ENCODE data around the gene ZIC1.

Gene ZIC1

DNA sequence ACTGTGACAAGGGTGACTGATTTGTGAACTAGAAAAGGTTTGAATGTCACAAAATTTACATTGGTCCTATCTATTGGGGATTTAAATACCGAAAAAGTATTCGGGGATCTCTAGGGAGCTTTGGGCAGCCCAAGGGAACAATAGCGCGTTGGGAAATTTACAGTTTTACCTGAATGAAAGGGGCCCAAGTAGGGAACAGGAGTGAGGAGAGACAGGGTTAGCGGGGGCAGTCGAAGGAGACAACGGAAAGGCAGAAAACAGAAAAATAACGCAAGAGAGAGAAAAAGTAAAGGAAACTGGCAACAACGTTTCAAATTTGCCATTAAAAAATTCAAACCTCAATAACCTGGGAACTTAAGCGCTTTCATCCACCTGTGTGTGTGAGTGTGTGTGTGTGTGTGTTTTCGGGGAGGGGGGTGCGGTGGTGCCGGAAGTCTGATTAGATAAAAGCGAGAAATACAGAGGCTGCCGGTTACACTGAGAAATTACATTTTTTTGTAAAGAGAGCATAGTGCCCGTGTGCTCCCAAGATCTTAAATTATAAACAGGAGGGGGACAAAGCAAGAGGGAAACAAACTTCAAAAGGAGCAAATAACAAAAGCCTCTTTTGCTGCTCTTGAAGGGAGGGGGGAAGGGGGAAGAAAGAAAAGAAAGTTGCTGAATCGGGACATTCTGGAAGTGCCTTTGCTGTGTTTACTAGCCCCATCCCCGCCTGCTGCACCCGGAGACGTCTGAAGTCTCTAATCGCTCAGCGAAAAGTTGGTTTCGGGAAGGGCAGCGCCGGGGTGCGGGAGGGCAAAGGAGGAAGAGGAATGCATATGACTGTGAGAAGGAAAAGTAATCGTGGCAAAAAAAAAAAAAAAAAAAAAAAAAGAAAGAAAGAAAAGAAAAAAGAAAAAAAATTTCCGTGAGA is 721 bp upstream of the ZIC1 start:
- no peak for DNase-seq (ENCODE audit: low read depth in 1 of 2, low spot score in 1 of 2)

DNA sequence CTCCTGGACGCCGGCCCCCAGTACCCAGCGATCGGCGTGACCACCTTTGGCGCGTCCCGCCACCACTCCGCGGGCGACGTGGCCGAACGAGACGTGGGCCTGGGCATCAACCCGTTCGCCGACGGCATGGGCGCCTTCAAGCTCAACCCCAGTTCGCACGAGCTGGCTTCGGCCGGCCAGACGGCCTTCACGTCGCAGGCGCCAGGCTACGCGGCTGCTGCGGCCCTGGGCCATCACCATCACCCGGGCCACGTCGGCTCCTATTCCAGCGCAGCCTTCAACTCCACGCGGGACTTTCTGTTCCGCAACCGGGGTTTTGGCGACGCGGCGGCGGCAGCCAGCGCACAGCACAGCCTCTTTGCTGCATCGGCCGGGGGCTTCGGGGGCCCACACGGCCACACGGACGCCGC is 956 bp downstream of the ZIC1 start:
- DNase-seq (ENCODE audit: low read depth in 1 of 2, low spot score in 1 of 2): no peak

DNA sequence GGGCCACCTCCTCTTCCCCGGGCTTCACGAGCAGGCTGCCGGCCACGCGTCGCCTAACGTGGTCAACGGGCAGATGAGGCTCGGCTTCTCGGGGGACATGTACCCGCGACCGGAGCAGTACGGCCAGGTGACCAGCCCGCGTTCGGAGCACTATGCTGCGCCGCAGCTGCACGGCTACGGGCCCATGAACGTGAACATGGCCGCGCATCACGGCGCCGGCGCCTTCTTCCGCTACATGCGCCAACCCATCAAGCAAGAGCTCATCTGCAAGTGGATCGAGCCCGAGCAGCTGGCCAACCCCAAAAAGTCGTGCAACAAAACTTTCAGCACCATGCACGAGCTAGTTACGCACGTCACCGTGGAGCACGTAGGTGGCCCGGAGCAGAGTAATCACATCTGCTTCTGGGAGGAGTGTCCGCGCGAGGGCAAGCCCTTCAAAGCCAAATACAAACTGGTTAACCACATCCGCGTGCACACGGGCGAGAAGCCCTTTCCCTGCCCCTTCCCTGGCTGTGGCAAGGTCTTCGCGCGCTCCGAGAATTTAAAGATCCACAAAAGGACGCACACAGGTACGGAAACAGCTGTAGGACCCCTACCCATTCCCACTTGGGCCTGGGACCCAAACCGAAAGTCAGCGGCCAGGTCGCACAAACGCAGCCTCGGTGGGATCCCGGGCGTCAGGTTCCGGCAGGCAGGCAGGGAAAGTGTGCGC is 1.5 kb downstream of the ZIC1 start:
- no peak for DNase-seq (ENCODE audit: low read depth in 1 of 2, low spot score in 1 of 2)

DNA sequence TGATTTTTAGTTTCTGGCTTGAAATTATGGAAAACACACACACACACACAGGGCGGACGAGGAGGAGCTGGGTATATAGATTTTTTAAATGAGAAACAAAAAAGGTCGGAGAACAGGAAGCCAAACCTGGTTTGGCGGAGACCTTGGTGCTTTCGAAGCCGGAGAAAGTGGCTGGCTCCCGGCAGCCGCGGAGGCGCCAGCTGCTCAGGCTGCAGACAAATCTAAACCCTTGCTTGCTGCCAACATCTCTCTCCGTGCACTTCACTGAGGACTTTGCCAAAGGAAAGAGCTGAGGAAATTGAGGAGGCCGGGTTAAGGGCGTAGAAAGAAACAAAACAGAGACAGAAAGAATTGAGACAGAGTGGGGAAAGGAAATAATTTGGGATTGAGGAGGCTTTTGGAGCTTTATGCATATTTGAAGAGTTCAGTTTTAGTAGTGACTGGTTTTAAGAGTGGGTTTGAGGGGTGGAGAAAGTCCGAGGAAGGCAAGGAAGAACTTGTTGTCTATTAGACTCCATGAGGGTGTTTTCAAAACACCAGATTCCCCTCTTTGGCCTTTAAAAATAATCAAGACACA is 2.2 kb downstream of the ZIC1 start:
- no peak for DNase-seq (ENCODE audit: low read depth in 1 of 2, low spot score in 1 of 2)

DNA sequence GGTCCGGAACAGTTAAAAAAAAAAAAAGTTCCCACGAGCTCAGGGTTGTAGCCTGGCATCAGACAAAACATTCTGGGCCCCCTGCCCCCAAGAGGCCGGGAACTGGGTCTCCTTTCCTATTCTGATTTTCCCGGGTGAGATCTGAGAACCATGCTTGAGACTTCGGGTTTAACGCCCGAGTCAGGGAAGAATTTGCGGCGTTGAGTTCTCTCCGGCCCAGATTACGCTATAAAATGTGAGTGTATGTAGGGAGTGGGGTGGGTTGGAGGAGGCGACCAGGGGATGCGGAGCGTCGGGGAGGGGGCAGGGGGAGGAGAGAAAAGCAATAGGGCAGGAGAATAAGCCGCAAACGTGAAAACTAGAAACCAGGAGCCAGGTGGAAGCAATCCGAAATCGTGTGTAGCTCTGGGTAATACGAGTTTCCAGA is 2.7 kb downstream of the ZIC1 start:
- DNase-seq (ENCODE audit: low read depth in 1 of 2, low spot score in 1 of 2): no peak

DNA sequence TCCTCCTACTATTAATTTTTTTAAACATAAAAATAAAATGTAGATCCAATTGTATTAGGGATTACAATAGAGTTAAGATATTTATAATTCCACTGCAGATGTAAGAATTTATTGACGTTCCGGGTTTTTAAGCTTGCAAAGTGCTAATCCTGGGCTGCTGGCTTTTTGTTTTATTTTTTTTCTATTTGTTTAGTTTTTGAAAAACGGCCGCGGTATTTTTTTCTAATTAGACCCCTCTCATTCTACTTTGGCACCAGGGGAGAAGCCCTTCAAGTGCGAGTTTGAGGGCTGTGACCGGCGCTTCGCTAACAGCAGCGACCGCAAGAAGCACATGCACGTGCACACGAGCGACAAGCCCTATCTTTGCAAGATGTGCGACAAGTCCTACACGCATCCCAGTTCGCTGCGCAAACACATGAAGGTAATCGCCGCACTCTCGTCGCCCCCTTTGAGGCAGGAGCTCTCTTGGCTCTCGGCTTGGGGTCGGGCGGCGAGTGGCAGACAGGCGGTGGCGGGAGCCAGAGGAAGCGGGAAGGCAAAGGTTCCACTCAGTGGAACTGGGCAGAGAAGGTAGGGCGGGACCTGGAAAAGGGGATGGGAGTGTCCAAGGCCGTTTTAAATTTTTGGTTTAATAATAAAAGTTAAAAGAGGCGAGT is 3.2 kb downstream of the ZIC1 start:
- DNase-seq (ENCODE audit: low read depth in 1 of 2, low spot score in 1 of 2): no peak

DNA sequence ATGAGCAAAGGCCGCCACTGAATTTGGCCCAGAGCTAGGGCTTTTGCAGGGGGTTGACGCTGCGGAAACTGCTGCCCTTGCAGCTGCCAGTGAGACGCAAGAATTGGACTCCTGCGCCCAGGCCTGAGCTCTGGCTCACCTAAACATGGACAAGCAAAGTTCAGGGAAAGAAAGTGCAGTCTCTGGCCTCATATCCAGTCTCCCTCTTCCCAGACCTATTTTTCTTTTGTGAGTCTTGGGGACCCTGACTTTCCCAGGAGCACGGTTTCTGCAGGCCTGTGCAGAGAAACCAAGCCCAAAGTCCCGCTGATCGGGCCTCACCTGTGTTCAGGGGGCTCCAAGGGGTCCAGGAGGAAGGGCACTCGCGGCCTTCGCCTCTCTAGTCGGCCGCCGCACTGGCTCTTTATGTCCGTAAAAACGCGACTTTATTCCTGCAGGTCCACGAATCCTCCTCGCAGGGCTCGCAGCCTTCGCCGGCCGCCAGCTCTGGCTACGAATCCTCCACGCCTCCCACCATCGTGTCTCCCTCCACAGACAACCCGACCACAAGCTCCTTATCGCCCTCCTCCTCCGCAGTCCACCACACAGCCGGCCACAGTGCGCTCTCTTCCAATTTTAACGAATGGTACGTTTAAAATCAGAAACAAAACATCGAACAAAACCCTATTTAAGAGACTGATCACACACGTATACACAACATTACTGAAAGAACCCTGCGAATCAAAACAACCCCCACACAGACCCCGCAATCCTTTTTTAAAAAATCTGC is 3.9 kb downstream of the ZIC1 start:
- DNase-seq (ENCODE audit: low read depth in 1 of 2, low spot score in 1 of 2): no peak

DNA sequence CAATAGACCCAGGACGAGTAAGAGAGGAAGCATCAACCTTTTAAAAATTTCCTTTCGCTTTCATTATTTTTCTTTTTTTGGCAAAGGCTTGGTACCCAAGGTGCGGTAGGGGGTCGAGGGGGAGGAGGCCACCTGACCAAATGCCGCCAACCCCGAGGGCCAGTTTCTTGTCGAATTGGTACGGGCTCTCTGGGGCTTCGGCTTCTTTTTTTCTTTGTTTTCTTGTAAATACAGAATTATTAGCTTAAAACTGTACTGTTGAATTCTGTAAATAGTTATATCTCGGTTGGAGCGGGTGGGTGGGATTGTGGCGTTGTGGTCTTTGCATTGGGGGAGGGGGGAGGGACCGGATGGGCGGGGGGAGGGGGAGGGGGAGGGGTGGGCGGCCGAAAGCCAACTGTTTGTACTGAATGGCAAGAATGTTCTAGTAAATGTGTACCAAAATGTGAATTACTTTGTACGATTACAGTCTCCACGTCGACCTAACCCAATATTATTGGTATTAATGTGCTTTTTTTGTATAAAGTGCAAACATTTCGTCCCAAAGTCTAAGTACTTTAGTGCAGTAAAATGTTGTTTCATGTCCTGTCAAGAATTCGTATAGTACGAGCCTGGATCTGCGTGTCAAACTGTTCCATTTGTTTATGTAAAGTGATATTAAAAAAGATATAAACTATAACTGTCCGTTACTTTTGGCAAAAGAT is 4.7 kb downstream of the ZIC1 start:
- no peak for DNase-seq (ENCODE audit: low read depth in 1 of 2, low spot score in 1 of 2)

DNA sequence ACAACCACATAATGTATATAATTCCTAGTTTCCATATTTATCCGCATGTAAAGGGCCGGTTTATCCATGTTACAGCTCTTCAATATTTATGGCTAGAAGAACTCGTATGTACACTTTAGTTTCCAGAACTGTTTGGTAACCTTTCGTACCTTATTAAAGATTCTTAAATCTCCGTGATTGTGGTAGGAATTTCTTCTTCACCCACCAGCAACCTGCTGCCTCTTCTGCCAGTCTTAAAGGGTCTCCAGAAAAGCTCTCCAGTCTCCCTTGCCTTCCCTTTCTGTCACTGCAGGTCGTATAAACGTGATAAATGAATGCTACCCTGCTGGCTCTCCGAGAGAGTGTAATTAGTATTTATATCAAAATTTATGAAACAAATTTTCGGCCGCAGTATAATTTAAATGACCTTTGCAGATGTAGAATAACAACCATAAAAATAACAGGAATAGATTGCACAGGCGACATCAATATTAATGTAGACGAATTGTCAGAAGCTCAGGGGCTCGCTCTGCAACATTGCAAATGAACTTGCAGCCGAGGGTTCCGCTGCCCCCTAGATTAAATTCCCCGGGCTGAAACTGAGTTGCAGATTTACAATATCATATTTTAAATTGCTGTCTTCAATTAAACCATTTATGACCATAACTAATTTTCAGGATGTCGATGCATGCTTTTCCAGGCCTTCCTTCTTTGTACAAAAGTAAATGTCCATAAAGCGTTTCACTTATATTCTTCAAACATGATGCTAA is 5.4 kb downstream of the ZIC1 start:
- DNase-seq (ENCODE audit: low read depth in 1 of 2, low spot score in 1 of 2): no peak

DNA sequence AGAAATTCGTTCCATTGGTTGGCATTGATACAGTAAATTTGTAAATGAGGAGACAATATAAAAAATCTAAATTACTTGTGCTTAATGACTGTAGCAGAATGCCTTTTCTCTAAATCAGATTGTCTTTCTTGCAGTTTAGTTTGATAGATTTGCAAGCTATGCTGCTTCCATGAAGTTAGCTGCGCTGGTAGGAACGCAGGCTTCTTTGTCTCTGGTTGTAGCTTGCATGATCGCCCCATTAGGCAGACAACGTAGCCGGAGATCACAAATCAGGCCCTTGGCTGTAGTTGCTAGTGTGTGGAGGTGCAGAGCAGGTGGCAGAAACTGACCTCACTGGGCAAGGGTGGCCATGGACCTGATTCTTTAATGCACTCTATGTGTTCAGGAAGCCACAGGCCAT is 6.1 kb downstream of the ZIC1 start:
- DNase-seq (ENCODE audit: low read depth in 1 of 2, low spot score in 1 of 2): no peak

DNA sequence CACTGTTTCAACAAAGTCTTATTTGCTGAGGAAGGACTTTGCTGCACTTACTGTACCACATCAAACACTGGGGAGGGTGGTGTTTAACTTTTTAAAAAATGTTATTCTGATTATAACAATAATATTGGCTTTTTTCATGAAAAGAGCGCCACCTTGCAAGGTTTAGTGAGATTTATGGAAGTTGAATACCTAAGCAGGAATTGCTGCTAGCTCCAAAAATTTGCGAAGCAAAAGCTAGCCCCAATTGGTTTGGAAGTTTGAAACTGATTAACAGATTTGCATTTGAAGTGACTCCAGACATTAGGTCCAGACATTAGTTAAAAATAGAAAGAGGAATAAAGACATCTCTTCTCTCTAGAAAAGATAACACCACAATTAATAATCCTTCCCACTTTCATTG is 6.7 kb downstream of the ZIC1 start:
- no peak for DNase-seq (ENCODE audit: low read depth in 1 of 2, low spot score in 1 of 2)

DNA sequence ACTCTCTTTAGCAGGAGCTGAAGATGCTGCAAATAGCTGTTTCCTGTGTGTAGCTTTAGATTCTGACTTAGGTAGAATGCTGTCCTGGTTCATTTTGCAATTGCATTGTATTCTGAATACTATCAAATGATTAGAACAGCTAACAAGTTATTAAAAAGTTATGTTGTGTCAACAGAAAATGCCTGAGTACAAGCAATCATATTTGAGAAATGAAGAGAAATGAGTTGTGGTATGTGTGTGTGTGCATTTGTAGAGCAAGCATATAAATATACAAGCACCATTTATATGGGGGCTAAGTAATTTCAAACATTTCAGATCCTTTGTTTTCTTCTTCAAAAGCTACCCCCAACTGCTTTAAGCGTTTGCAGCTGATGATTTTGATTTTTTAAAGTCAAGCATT is 7.8 kb downstream of the ZIC1 start:
- no peak for DNase-seq (ENCODE audit: low read depth in 1 of 2, low spot score in 1 of 2)

DNA sequence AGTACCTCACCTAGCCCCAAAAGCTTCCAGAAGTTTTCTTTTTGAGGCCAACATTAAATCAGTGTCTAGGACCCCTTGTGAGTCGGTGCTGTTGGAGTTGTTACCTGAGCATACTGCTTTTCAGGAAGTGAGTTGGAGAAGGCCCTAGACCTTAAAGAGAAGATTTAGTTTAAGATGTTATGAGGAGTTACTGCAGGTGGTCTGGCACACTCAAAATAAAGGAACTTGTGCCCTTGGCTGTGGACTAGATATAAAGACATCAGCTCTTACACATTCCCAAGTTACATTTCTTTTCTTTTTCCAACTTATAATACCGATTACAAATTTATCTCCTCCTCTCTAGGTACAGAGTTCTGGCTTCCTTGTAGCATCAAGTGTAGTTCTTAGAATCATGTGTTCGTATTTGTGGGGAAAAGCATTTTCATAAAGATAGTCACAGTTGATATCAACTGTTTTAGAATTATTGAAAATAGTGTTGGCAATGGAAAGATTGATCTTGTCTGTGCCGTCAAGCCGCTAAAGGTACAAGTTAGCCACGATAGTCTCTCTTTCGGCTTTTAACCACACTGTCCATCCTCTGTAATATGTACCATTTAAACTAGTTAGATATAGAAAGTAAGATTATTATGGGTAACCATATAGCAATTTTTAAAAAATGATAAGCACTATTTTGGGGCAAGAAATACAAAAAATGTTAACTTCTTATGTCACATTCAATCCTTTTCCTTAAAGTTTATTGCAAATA is 8.6 kb downstream of the ZIC1 start:
- DNase-seq (ENCODE audit: low read depth in 1 of 2, low spot score in 1 of 2): no peak

DNA sequence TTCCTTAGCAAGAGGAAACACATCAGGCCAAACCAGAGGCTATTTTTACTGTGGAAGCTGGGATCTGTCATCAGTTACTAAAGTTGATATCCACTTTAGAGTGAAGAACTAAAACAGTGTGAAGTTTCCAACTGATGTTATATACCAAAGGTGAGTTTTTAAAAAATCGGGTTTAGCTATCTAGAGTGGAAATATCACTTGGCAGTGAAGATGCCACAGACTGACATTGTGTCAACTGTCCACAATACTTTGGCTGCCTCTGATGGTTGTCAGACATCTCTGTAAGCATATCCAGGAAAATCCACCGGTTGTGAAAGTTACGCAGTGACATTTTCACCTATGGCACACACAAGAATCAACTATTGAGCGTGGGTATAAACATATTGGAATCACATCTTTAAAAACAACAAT is 9.2 kb downstream of the ZIC1 start:
- DNase-seq (ENCODE audit: low read depth in 1 of 2, low spot score in 1 of 2): no peak

DNA sequence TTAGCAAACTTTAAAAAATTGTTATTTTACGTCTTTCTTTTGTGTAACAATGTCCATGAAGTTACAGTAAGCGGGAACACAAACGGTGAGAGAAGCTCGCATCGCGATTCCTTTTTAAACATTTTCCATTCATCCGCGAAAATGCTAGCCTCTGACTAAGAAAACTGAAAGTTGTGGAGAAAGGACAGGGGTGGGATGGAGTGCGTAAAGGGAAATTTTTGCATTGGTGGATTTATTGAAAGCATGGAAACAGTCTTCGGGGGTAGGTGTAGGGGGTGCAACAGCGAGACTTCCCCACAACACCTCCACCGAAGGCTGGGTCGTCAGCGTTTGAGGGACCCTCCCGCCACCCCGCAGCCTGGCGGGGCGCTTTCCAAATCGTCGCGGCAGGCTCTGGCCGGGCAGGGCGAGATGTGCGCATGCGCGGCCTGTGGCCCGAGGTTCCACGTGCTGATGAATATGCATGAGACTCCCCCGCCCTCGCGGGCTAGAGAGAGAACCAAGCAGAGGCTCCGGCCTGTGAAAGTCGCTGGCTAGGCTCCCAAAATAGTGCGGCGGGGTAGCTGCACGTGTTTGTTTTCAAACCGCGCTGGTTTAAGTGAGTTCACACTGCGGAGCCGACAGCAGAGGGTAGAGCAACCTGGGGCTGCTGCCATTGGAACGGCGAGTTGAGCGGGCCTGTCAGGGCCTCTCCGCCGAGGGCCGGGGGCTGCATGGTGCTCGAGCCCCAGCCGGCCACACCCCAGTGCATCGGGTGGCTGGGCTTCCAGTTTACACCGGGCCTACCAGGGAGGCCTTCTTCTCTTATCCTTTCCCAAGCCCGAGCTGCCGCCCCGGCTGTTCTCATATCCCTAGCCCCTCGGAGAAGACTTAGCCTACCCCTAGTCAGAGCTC is 9.9 kb downstream of the ZIC1 start:
- DNase-seq (ENCODE audit: low read depth in 1 of 2, low spot score in 1 of 2): no peak

DNA sequence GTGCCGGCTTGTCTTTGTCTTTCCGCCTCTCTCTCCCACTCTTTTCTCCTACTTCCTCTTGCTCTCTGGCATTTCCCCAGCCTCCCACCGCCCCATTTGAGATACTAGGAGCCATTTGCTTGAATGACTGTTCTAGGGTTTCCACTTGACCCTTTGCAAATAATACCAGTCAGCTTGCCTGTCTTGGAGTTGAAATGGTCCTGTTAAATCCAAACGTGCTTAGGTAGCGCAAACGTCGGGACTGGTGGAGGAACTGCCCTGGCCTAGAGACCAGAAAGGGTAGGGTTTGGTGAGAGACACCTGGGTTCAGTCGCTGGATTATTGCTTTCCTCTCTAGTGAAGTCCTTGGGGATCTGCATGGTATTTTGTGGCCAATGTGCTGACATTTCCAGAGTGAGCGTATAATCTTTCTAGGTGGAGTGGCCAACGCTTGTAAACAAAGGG is 10.6 kb downstream of the ZIC1 start:
- no peak for DNase-seq (ENCODE audit: low read depth in 1 of 2, low spot score in 1 of 2)

DNA sequence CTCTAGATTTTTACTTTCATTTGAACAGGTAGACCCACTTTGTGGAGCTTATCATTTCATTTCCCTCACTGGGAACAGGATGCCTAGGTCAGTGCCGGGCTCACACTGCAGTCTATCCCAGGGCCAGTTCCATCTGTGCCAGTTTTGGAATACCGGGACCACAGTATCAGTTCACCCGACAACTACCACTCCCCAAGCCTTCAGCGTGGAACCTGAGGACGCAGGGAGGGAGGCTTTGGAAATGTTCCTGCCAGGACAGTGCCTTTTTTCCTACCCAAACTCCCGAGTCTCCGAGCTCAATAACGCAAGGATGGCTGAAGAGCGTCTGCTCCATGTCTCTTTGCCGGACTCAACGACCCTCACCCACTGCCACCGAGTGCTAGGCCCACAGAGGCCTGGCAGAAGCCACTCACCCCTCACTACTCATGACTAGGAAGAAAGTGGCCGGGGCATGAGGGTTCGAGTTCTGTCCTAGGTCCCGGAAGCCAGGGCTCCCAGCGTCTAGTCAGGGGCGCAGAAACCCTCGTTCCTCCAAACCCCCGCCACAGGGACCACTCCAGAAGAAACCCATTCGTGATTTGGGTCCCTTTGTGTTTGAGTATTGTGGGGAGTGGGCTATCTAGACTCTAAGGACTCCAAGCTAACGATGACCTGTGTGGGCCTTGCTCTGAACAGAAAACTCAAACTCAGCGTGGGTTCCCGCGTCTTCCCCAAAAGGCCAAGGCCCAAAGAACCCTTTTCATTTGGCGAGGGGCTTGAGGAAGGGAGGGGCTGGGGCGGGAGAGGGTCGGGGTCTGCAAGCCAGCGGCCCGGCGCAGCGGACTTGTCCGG is 11.4 kb downstream of the ZIC1 start:
- DNase-seq (ENCODE audit: low read depth in 1 of 2, low spot score in 1 of 2): no peak

Measured in activated CD4-positive, alpha-beta T cell treated with anti-CD3 and anti-CD28 coated beads, Interleukin-2, amount 50 U/mL, for 24 hours (primary cell).